Calu3 (cell line): ENCODE data around the gene WDR45B. TPM values are rescaled to one million over a fixed set of nuclear protein-coding genes. Genes with fewer than 3 reads are reported as not detected.

Experiments used
- BruUV-seq: library from RNA; stranded (reverse); fragments of 400-500 nt; replicated peaks from 2 replicates; lab custom pipeline; 2021; lab: Mats Ljungman, UMichigan
- CTCF ChIA-PET: fragments of 300-600 bp; sonication (Branson Sonifier 250); formaldehyde crosslinking; loops from one replicate; lab custom pipeline; 2022; ENCODE audit warnings: antibody characterized with exemption; lab: Charles Lee
- DNase-seq: peaks from one replicate; pipeline ENCODE4 v3.0.0; 2022
- H3K27ac Mint-ChIP-seq: one replicate; pipeline ENCODE4 v1.8.0; 2022; ENCODE audit warnings: mixed read lengths; ENCODE audit not compliant: unreplicated experiment
- H3K27me3 Mint-ChIP-seq: one replicate; pipeline ENCODE4 v1.8.0; 2022; ENCODE audit warnings: mixed read lengths; ENCODE audit not compliant: unreplicated experiment
- H3K36me3 Mint-ChIP-seq: one replicate; pipeline ENCODE4 v1.8.0; 2022; ENCODE audit warnings: mild to moderate bottlenecking, moderate library complexity, mixed read lengths; ENCODE audit not compliant: insufficient read depth, unreplicated experiment
- H3K4me1 Mint-ChIP-seq: one replicate; pipeline ENCODE4 v1.8.0; 2022; ENCODE audit warnings: mild to moderate bottlenecking, low read depth, mixed read lengths; ENCODE audit not compliant: unreplicated experiment
- H3K4me3 Mint-ChIP-seq: one replicate; pipeline ENCODE4 v1.8.0; 2022; ENCODE audit warnings: mild to moderate bottlenecking, low read depth, moderate library complexity, mixed read lengths; ENCODE audit not compliant: unreplicated experiment
- H3K9me3 Mint-ChIP-seq: one replicate; pipeline ENCODE4 v1.8.0; 2022; ENCODE audit warnings: low read depth, mixed read lengths; ENCODE audit not compliant: unreplicated experiment
- CTCF ChIP-seq: fragments of 200-600 bp; IDR thresholded peaks from one replicate; pipeline ENCODE4 v1.8.0; 2022; ENCODE audit warnings: antibody characterized with exemption; ENCODE audit not compliant: unreplicated experiment
- intact Hi-C: fragments of 100-400 bp; cut with micrococcal nuclease; formaldehyde crosslinking; loops from one replicate; pipeline ENCODE4 v1.10.0; 2022; ENCODE audit not compliant: unreplicated experiment
- total RNA-seq: library from RNA; stranded (reverse); gene quantifications from 2 replicates; pipeline ENCODE4 v1.2.3, GENCODE V29; 2022

The WDR45B gene
- total RNA-seq, 1 experiment from 2014 or later: 108 TPM

GRCh38 chr17:82604532-82604931 is 43.7 kb downstream of the WDR45B start:
- Mint-ChIP-seq H3K27ac (no peak overlapping the region), H3K4me1 (no peaks in the 10 kb centered on the region), H3K27me3 (no peaks in the 10 kb centered on the region), H3K4me3 (no peak overlapping the region), H3K36me3 (peaks cover 87% of the 10 kb centered on the region), H3K9me3 (no peaks in the 10 kb centered on the region)
- DNase-seq: no peak
- no TSS peak for BruUV-seq
- CTCF ChIA-PET: no interaction called here
- intact Hi-C loops: no loop called here
- no peak for TF ChIP-seq CTCF

GRCh38 chr17:82603981-82604448 is 44.2 kb downstream of the WDR45B start:
- Mint-ChIP-seq H3K9me3 (no peaks in the 10 kb centered on the region), H3K27me3 (no peaks in the 10 kb centered on the region), H3K4me3 (no peak overlapping the region), H3K27ac (no peak overlapping the region), H3K36me3 (peaks cover 89% of the 10 kb centered on the region), H3K4me1 (no peaks in the 10 kb centered on the region)
- intact Hi-C loops: no loop called here
- CTCF ChIA-PET: no interaction called here
- no TSS peak for BruUV-seq
- TF ChIP-seq CTCF: no peak
- DNase-seq: no peak

GRCh38 chr17:82602986-82603710 is 45.1 kb downstream of the WDR45B start:
- CTCF ChIA-PET: no interaction called here
- no peaks in the 10 kb centered on the region for H3K9me3 Mint-ChIP-seq
- no peaks in the 10 kb centered on the region for H3K4me1 Mint-ChIP-seq
- H3K36me3 Mint-ChIP-seq: peaks cover 87% of the 10 kb centered on the region
- DNase-seq: no peak
- TF ChIP-seq CTCF: no peak
- intact Hi-C loops: no loop called here
- H3K27ac Mint-ChIP-seq: no peak overlapping the region
- BruUV-seq: no TSS peak
- no peak overlapping the region for H3K4me3 Mint-ChIP-seq
- H3K27me3 Mint-ChIP-seq: no peaks in the 10 kb centered on the region

- TF ChIP-seq CTCF: no peak
- no peaks in the 10 kb centered on the region for H3K4me1 Mint-ChIP-seq
- intact Hi-C loops: no loop called here
- no peaks in the 10 kb centered on the region for H3K27me3 Mint-ChIP-seq
- H3K36me3 Mint-ChIP-seq: peaks cover 85% of the 10 kb centered on the region
- no peak overlapping the region for H3K4me3 Mint-ChIP-seq
- no peak for DNase-seq
- H3K9me3 Mint-ChIP-seq: no peaks in the 10 kb centered on the region
- H3K27ac Mint-ChIP-seq: no peak overlapping the region
- CTCF ChIA-PET: no interaction called here
- BruUV-seq: no TSS peak
Measured at GRCh38 chr17:82602487-82602886, 45.8 kb downstream of the WDR45B start.
